Brain microvascular endothelial cell (primary cell): ENCODE results near the gene EIF4E2.

Source experiments
- DNase-seq: peaks from one replicate; pipeline ENCODE4 v3.0.0-alpha.2; 2020
- H3K27ac ChIP-seq: fragments of 250-450 bp; sonication (Bioruptor Pico); 2 replicates; pipeline ENCODE4 v1.5.1; 2020; ENCODE audit warnings: mild to moderate bottlenecking, moderate library complexity
- H3K27me3 ChIP-seq: fragments of 250-450 bp; sonication (Bioruptor Pico); replicated peaks from 2 replicates; pipeline ENCODE4 v1.5.1; 2020; ENCODE audit warnings: mild to moderate bottlenecking
- H3K36me3 ChIP-seq: fragments of 250-450 bp; sonication (Bioruptor Pico); replicated peaks from 2 replicates; pipeline ENCODE4 v1.5.1; 2020; ENCODE audit warnings: mild to moderate bottlenecking
- H3K4me3 ChIP-seq: 2 replicates; pipeline ENCODE4 v1.5.1; 2011; ENCODE audit warnings: low read depth, mild to moderate bottlenecking, control low read depth, low read length, moderate library complexity
- in situ Hi-C: cut with HindIII; loops from 2 replicates; pipeline ENCODE4 v1.10.0; 2017; ENCODE audit warnings: low sequenced_read_pairs, low pct_ligation_motif_present
- TF ChIP-seq, protein P1 (sequence below): IDR thresholded peaks from 2 replicates; pipeline ENCODE4 v1.5.1; 2011; ENCODE audit warnings: low read depth, mild to moderate bottlenecking, moderate library complexity, low read length, control low read depth, inconsistent platforms; ENCODE audit errors: missing control alignments

The EIF4E2 gene

DNA sequence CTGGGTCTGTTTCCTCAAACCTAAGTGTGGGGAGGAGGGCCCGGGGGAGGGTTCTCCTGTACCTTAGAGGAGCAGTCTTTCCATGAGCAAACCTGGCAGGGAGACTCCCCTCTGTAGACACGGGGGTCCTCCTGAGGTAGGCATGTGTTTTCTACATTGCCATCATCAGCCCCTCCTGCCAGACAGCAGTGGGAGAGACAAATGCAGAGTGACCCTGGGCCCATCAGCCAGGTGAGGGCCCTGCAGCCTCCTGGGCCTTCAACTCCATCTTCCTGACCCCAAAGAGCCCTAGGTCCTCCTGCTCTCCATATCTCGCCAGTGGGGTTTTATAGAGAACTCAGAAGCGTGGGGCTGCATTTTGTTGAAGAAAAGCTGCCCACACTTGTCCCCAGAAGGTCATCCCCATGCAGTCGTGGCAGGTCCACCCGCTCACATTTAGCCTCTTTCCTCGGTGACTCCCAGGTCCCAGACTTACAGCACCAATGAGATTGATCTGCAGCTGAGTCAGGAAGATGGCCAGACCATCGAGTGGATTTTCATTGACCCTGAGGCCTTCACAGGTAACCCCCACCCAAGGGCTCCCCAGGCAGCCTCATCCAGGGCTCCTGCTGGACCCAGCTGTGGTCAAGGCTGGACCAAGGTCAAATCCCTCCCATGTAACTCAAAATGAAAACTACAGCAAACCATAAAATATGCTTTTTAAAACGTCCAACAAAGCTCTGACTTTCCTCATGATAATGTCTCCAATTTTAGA lies 8.4 kb upstream of the EIF4E2 start:
- Histone ChIP-seq H3K27ac (no peak overlapping the region), H3K27me3 (no peaks in the 10 kb centered on the region), H3K36me3 (no peaks in the 10 kb centered on the region), H3K4me3 (no peak overlapping the region)
- in situ Hi-C loops: no loop called here
- DNase-seq: no peak
- TF ChIP-seq, protein P1, sequence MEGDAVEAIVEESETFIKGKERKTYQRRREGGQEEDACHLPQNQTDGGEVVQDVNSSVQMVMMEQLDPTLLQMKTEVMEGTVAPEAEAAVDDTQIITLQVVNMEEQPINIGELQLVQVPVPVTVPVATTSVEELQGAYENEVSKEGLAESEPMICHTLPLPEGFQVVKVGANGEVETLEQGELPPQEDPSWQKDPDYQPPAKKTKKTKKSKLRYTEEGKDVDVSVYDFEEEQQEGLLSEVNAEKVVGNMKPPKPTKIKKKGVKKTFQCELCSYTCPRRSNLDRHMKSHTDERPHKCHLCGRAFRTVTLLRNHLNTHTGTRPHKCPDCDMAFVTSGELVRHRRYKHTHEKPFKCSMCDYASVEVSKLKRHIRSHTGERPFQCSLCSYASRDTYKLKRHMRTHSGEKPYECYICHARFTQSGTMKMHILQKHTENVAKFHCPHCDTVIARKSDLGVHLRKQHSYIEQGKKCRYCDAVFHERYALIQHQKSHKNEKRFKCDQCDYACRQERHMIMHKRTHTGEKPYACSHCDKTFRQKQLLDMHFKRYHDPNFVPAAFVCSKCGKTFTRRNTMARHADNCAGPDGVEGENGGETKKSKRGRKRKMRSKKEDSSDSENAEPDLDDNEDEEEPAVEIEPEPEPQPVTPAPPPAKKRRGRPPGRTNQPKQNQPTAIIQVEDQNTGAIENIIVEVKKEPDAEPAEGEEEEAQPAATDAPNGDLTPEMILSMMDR: no peak

DNA sequence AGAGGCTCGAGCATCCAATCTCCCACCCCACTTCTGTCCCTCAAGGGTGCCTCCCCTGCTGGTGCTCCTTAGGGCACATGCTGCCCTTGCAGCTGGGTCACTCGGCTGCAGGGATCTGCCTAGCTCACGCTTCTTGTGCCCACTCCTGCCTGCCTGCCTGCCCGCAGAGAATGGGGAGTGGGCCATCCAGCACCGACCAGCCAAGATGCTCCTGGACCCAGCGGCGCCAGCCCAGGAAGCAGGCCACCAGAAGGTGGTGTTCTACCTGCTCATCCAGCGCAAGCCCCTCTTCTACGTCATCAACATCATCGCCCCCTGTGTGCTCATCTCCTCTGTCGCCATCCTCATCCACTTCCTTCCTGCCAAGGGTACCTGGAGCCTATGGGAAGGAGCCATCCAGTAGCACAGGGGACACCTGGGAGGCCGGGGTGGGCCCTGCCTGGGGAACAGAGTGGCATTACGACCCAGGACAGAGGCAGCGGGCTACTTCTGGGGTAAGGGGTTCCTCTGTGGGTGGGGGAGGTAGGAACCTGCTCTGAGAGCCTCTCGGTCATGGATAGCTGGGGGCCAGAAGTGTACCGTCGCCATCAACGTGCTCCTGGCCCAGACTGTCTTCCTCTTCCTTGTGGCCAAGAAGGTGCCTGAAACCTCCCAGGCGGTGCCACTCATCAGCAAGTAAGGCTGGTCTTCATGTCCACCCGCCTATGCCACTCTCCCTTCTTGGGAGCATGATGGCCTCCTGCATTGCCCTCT lies 7.6 kb upstream of the EIF4E2 start:
- Histone ChIP-seq H3K4me3 (no peak overlapping the region), H3K36me3 (no peaks in the 10 kb centered on the region), H3K27me3 (no peaks in the 10 kb centered on the region), H3K27ac (no peak overlapping the region)
- TF ChIP-seq, protein P1: no peak
- DNase-seq: no peak
- in situ Hi-C loops: no loop called here

DNA sequence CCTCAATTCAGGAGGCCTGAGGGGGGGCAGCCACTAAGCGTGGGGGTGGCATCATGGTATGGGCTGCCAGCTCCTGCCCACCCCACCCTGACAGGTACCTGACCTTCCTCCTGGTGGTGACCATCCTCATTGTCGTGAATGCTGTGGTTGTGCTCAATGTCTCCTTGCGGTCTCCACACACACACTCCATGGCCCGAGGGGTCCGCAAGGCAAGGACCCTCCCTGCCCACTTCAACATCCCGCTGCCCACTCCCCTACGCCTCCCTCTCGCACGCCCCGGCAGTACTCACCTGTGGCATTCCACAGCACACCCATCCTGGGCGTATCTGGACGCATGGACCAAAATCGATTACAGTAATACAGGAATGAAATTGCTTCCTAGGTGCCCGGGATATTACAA lies 7.0 kb upstream of the EIF4E2 start:
- no peak for DNase-seq
- no peak overlapping the region for H3K27ac ChIP-seq
- TF ChIP-seq, protein P1: no peak
- no peaks in the 10 kb centered on the region for H3K36me3 ChIP-seq
- no peaks in the 10 kb centered on the region for H3K27me3 ChIP-seq
- in situ Hi-C loops: no loop called here
- no peak overlapping the region for H3K4me3 ChIP-seq

DNA sequence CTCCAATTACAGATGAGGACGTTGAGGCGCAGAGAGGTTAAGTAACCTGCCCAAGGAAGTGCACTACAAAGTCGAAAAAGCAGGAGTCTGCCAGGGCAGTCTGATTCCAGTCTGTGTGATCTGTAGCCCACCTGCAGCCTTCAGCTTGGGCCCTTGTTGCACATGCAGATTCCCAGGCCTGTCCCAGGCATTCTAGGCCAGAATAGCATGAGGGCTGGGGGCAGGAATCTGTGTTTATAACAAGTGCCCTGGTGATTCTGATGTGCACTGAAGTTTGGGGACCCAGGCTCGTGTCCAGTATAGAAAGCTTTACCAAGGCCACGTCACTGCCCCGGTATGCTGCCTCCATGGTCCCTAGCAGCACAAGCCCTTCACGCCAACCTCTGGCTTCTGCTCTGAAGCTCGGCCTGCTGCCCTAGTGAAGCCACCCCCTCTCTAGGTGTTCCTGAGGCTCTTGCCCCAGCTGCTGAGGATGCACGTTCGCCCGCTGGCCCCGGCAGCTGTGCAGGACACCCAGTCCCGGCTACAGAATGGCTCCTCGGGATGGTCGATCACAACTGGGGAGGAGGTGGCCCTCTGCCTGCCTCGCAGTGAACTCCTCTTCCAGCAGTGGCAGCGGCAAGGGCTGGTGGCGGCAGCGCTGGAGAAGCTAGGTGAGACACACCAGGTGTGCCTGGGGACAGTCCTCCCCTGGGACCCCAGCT lies 6.4 kb upstream of the EIF4E2 start:
- in situ Hi-C loops: no loop called here
- no peak for DNase-seq
- Histone ChIP-seq H3K4me3 (no peak overlapping the region), H3K36me3 (no peaks in the 10 kb centered on the region), H3K27ac (no peak overlapping the region), H3K27me3 (no peaks in the 10 kb centered on the region)
- TF ChIP-seq, protein P1: no peak

DNA sequence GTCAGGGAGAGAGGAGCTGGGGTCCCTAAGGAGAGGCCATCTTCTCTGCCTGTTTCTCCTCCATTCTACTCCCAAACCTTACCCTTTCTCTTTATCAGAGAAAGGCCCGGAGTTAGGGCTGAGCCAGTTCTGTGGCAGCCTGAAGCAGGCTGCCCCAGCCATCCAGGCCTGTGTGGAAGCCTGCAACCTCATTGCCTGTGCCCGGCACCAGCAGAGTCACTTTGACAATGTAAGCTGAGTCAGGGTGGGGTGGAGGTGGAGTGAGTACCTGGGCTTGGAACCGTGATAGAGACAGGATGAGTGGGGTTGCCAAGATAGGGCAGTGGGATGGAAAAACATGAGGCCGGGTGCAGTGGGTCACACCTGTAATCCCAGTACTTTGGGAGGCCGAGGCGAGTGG lies 5.8 kb upstream of the EIF4E2 start:
- Histone ChIP-seq H3K27ac (no peak overlapping the region), H3K4me3 (no peak overlapping the region), H3K36me3 (no peaks in the 10 kb centered on the region), H3K27me3 (no peaks in the 10 kb centered on the region)
- TF ChIP-seq, protein P1: no peak
- no peak for DNase-seq
- in situ Hi-C loops: no loop called here
